Measurements from ENCODE around the gene EVL.

GRCh38 chr14:100178691-100179090, 113.5 kb downstream of the EVL start:
- TF ChIP-seq HDGF (IDR thresholded peaks at IDR 0.05; ENCODE audit: borderline replicate concordance) (no peak), LEF1 (IDR thresholded peaks at IDR 0.05; ENCODE audit: borderline replicate concordance) (no peak), NFRKB (IDR thresholded peaks at IDR 0.05) (no peak), FOXM1 (IDR thresholded peaks at IDR 0.05; ENCODE audit: borderline replicate concordance) (no peak), TARDBP (IDR thresholded peaks at IDR 0.05) (no peak), ARNT (IDR thresholded peaks at IDR 0.05) (no peak), BHLHE40 (IDR thresholded peaks at IDR 0.05; ENCODE audit: borderline replicate concordance) (no peak)
